Endothelial cell of umbilical vein (primary cell): ENCODE measurements around the gene SLC29A3. TPM values are rescaled to one million over a fixed set of nuclear protein-coding genes. Genes with fewer than 3 reads are reported as not detected.

Experiments
- BruUV-seq: library from RNA; stranded (reverse); fragments of 400-500 nt; replicated peaks from 2 replicates; lab custom pipeline; 2021; lab: Mats Ljungman, UMichigan
- CTCF ChIA-PET: fragments of 300-600, 350-600 bp; sonication (Branson Sonifier 250); formaldehyde crosslinking; loops from one replicate; lab custom pipeline; 2021; ENCODE audit warnings: antibody characterized with exemption, inconsistent platforms; lab: Charles Lee
- POLR2A ChIA-PET: fragments of 300-600, 350-600 bp; sonication (Branson Sonifier 250); formaldehyde crosslinking; loops from one replicate; lab custom pipeline; 2021; ENCODE audit warnings: antibody characterized with exemption, inconsistent platforms; lab: Charles Lee
- DNase-seq: peaks from one replicate; pipeline ENCODE4 v3.0.0-alpha.2; 2011; ENCODE audit warnings: low read depth, low spot score
- FAIRE-seq: peaks from 2 replicates; lab custom pipeline; 2011; peaks lifted over from hg19 to GRCh38; lab: Jason Lieb, UNC
- H2AFZ ChIP-seq: 2 replicates; pipeline ENCODE4 v1.6.0; 2012; ENCODE audit warnings: low read depth, low read length, control low read depth, inconsistent platforms
- H3K27ac ChIP-seq: 2 replicates; pipeline ENCODE4 v1.5.1; 2011; ENCODE audit warnings: low read depth, mild to moderate bottlenecking, control low read depth, low read length, moderate library complexity; ENCODE audit not compliant: insufficient read depth
- H3K27me3 ChIP-seq, 2 experiments: 2 replicates each; pipeline versions ENCODE4 v1.6.0 to v1.6.1; 2011; ENCODE audit warnings: low read length in 2 of 2, mixed read lengths in 1 of 2; ENCODE audit not compliant: control insufficient read depth in 2 of 2, insufficient read depth in 2 of 2
- H3K36me3 ChIP-seq, 2 experiments: 2 replicates in 1 of 2; 3 replicates in 1 of 2; pipeline ENCODE4 v1.5.1; 2011; ENCODE audit warnings: low read length in 2 of 2, mild to moderate bottlenecking in 1 of 2, moderate library complexity in 1 of 2; ENCODE audit not compliant: control insufficient read depth in 2 of 2, insufficient read depth in 2 of 2; ENCODE audit errors: extremely low read depth in 1 of 2
- H3K4me1 ChIP-seq: 3 replicates; pipeline ENCODE4 v1.5.1; 2011; ENCODE audit warnings: mild to moderate bottlenecking, low read length; ENCODE audit not compliant: control insufficient read depth, insufficient read depth; ENCODE audit errors: extremely low read depth
- H3K4me2 ChIP-seq: 2 replicates; pipeline ENCODE4 v1.6.1; 2011; ENCODE audit warnings: low read length, control low read depth, mixed read lengths; ENCODE audit not compliant: insufficient read depth
- H3K4me3 ChIP-seq, 3 experiments: fragments of 200-600 bp in 1 of 3; sonication (generic), shearing (Covaris generic) in 1 of 3; replicated peaks in 1 of 3; 2 replicates each; pipeline ENCODE4 v1.5.1; 2011 to 2016; ENCODE audit warnings: control low read depth in 3 of 3, low read length in 3 of 3, mild to moderate bottlenecking in 2 of 3, inconsistent platforms in 1 of 3, low read depth in 1 of 3, moderate library complexity in 1 of 3; ENCODE audit not compliant: insufficient read depth in 1 of 3
- H3K79me2 ChIP-seq: 2 replicates; pipeline ENCODE4 v1.6.0; 2012; ENCODE audit warnings: low read length, inconsistent platforms; ENCODE audit not compliant: control insufficient read depth, insufficient read depth
- H3K9ac ChIP-seq: replicated peaks from 2 replicates; pipeline ENCODE3; 2011; ENCODE audit warnings: low read length, control low read depth; ENCODE audit not compliant: insufficient read depth; ENCODE audit errors: extremely low read depth
- H3K9me1 ChIP-seq: replicated peaks from 3 replicates; pipeline ENCODE4 v1.6.0; 2011; ENCODE audit warnings: mild to moderate bottlenecking, low read length; ENCODE audit not compliant: control insufficient read depth, insufficient read depth; ENCODE audit errors: extremely low read depth
- H3K9me3 ChIP-seq: replicated peaks from 2 replicates; pipeline ENCODE4 v1.5.1; 2012; ENCODE audit warnings: low read length, inconsistent platforms; ENCODE audit not compliant: control insufficient read depth, insufficient read depth
- H4K20me1 ChIP-seq: replicated peaks from 2 replicates; pipeline ENCODE3; 2011; ENCODE audit warnings: mild to moderate bottlenecking, low read length; ENCODE audit not compliant: control insufficient read depth, insufficient read depth; ENCODE audit errors: extremely low read depth
- EZH2 ChIP-seq: IDR thresholded peaks from 2 replicates; pipeline ENCODE4 v1.6.1; 2012; ENCODE audit warnings: borderline replicate concordance, low read depth, mild to moderate bottlenecking, moderate library complexity, low read length, inconsistent platforms; ENCODE audit not compliant: severe bottlenecking
- FOS ChIP-seq: IDR thresholded peaks from 2 replicates; pipeline ENCODE4 v1.6.1; 2011; ENCODE audit warnings: mild to moderate bottlenecking, low read length, moderate library complexity, borderline replicate concordance; ENCODE audit not compliant: insufficient read depth
- GATA2 ChIP-seq: IDR thresholded peaks from 2 replicates; pipeline ENCODE4 v1.7.0; 2011; ENCODE audit warnings: low read depth, mild to moderate bottlenecking, moderate library complexity, mixed read lengths, low read length; ENCODE audit not compliant: insufficient read length, insufficient read depth
- JUN ChIP-seq: IDR thresholded peaks from 2 replicates; pipeline ENCODE4 v1.6.1; 2011; ENCODE audit warnings: borderline replicate concordance, low read depth; ENCODE audit not compliant: insufficient read length, insufficient read depth
- MYC ChIP-seq: IDR thresholded peaks from one replicate; pipeline ENCODE4 v1.6.1; 2011; ENCODE audit warnings: mild to moderate bottlenecking, low read depth, low read length
- POLR2AphosphoS5 ChIP-seq: IDR thresholded peaks from 2 replicates; pipeline ENCODE4 v1.6.1; 2012; ENCODE audit warnings: low read depth, mild to moderate bottlenecking, control low read depth, low read length, moderate library complexity; ENCODE audit not compliant: insufficient read depth
- dilution Hi-C: fragments of 300-500 bp; cut with MboI; formaldehyde crosslinking; loops from one replicate; pipeline ENCODE4 v1.15.0; 2019; ENCODE audit warnings: low sequenced_read_pairs; ENCODE audit not compliant: extremely low pct_ligation_motif_present
- intact Hi-C: fragments of 100-400 bp; cut with micrococcal nuclease; formaldehyde crosslinking; loops from one replicate; pipeline ENCODE4 v1.10.0; 2022
- polyA plus RNA-seq, 4 experiments: library from polyadenylated mRNA; depleted of rRNA in 3 of 4; stranded (reverse) in 3 of 4; unstranded in 1 of 4; fragments of >200 nt; gene quantifications; 2 replicates each; pipeline versions ENCODE4 v1.2.1 to v1.2.3, GENCODE V29; 2011 to 2012; ENCODE audit warnings: missing spikeins in 1 of 4
- total RNA-seq: library from RNA; stranded (reverse); gene quantifications from 2 replicates; pipeline ENCODE4 v1.2.3, GENCODE V29; 2021
- TF ChIP-seq, protein P1 (sequence below), 2 donors: IDR thresholded peaks; 1 replicate in 1 of 2; 2 replicates in 1 of 2; pipeline ENCODE4 v1.5.1; 2011; ENCODE audit warnings: low read length in 2 of 2, mild to moderate bottlenecking in 2 of 2, moderate library complexity in 2 of 2, control low read depth in 1 of 2, inconsistent platforms in 1 of 2, low read depth in 1 of 2; ENCODE audit not compliant: insufficient read depth in 1 of 2; ENCODE audit errors: extremely low read depth in 1 of 2
- TF ChIP-seq, protein P2 (sequence below): IDR thresholded peaks from 2 replicates; pipeline ENCODE4 v1.6.1; 2011; ENCODE audit not compliant: insufficient read depth, insufficient read length

SLC29A3 gene
- total and polyA plus RNA-seq, 2 donors (not counting 3 experiments of a cell fraction or from before 2014, with no cell fraction given): 5.0 to 9.1 TPM

DNA sequence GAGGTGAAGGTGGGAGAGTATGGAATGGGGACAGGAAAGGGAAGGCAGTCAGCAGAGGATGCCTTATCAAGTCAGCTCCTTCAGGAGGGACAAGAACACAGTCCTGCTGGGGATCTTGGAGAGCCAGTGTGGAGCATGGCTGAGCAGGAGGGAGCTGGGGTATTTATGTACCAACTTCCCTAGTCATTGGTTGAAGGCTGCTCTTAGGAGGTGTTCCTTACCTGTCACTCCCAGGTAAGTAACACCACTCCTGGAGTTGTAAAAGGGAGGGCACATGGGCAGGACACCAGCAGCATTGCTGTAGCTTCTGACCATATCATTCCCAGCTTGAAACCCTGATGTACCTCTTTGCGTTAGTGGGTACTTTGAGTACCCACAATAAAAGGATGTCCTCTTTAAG, 29.8 kb downstream of the SLC29A3 start:
- dilution Hi-C loops: no loop called here
- POLR2A ChIA-PET: no interaction called here

DNA sequence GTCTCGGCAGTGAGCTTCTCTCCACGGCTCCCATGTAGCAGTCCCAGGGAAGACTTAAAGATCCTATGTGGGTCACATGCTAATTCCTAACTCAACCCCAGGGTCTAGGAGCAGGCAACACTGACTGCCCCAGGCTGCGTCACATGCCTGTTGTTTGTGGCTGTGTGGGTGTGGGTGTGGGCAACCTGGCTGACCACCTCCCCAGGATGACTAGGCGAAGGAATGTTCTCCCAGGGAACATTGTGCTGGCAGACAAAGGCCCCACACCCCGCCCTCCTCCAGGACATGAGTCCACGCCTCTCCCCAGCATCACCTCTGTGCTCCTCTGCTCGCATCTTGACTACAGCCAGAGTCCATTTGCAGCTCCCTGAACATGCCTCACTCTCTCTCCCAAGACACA, 30.3 kb downstream of the SLC29A3 start:
- no peak overlapping the region for H2AFZ ChIP-seq
- no peak for DNase-seq
- no peak overlapping the region for H3K4me3 ChIP-seq
- BruUV-seq: no TSS peak
- no peaks in the 10 kb centered on the region for H4K20me1 ChIP-seq
- no peaks in the 10 kb centered on the region for H3K79me2 ChIP-seq
- H3K27ac ChIP-seq: no peak overlapping the region
- no peak for FAIRE-seq
- no peaks in the 10 kb centered on the region for H3K9me1 ChIP-seq
- ChIA-PET POLR2A (no interaction called here), CTCF (interaction anchor here (1.1 to 2.3 kb wide), 2 partner anchors 30 to 347 kb away, joined by 4 to 11 read pairs; partner anchors contain the start of gene SLC29A3)
- H3K9me3 ChIP-seq: no peaks in the 10 kb centered on the region
- dilution Hi-C loops: no loop called here
- no peaks in the 10 kb centered on the region for H3K36me3 ChIP-seq
- H3K4me1 ChIP-seq: peaks cover 2% of the 10 kb centered on the region
- no peak overlapping the region for H3K4me2 ChIP-seq
- intact Hi-C loops: no loop called here
- H3K9ac ChIP-seq: no peak overlapping the region
- no peaks in the 10 kb centered on the region for H3K27me3 ChIP-seq
- TF ChIP-seq POLR2AphosphoS5 (no peak), FOS (no peak), JUN (no peak), MYC (no peak), EZH2 (no peak)
- TF ChIP-seq, protein P1, sequence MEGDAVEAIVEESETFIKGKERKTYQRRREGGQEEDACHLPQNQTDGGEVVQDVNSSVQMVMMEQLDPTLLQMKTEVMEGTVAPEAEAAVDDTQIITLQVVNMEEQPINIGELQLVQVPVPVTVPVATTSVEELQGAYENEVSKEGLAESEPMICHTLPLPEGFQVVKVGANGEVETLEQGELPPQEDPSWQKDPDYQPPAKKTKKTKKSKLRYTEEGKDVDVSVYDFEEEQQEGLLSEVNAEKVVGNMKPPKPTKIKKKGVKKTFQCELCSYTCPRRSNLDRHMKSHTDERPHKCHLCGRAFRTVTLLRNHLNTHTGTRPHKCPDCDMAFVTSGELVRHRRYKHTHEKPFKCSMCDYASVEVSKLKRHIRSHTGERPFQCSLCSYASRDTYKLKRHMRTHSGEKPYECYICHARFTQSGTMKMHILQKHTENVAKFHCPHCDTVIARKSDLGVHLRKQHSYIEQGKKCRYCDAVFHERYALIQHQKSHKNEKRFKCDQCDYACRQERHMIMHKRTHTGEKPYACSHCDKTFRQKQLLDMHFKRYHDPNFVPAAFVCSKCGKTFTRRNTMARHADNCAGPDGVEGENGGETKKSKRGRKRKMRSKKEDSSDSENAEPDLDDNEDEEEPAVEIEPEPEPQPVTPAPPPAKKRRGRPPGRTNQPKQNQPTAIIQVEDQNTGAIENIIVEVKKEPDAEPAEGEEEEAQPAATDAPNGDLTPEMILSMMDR (IDR thresholded peaks at IDR 0.05; ENCODE audit: extremely low read depth in 1 of 2, insufficient read depth in 1 of 2, low read depth in 1 of 2, low read length in 2 of 2): no peak

More for the DNA sequence above, 29.8 kb downstream of the SLC29A3 start:
- no peak overlapping the region for H3K27ac ChIP-seq
- no peaks in the 10 kb centered on the region for H3K36me3 ChIP-seq
- H3K4me2 ChIP-seq: no peak overlapping the region
- H3K9me3 ChIP-seq: no peaks in the 10 kb centered on the region
- FAIRE-seq: no peak
- no peak for DNase-seq
- intact Hi-C loops: no loop called here
- no peak overlapping the region for H3K4me3 ChIP-seq
- no TSS peak for BruUV-seq
- no peak overlapping the region for H2AFZ ChIP-seq
- H3K27me3 ChIP-seq: no peaks in the 10 kb centered on the region
- H3K9me1 ChIP-seq: no peaks in the 10 kb centered on the region
- peaks cover 2% of the 10 kb centered on the region for H3K4me1 ChIP-seq
- CTCF ChIA-PET: interaction anchor here (1.1 to 2.3 kb wide), 3 partner anchors 23 to 348 kb away, joined by 3 to 11 read pairs (median 4); partner anchors contain the start of gene SLC29A3
- TF ChIP-seq, protein P2, sequence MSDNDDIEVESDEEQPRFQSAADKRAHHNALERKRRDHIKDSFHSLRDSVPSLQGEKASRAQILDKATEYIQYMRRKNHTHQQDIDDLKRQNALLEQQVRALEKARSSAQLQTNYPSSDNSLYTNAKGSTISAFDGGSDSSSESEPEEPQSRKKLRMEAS: no peak
- TF ChIP-seq EZH2: no peak
- no peak for TF ChIP-seq MYC
- no peak for TF ChIP-seq POLR2AphosphoS5
- no peak for TF ChIP-seq GATA2
- no peak for TF ChIP-seq FOS
- H3K9ac ChIP-seq: no peak overlapping the region
- no peaks in the 10 kb centered on the region for H4K20me1 ChIP-seq
- H3K79me2 ChIP-seq: no peaks in the 10 kb centered on the region
